Breast epithelium (tissue), 3 donors: ENCODE data around the gene KCTD16.

Source experiments
- POLR2A ChIP-seq: fragments of 450-650 bp; IDR thresholded peaks from one replicate; pipeline ENCODE4 v1.6.1; 2016; ENCODE audit warnings: antibody characterized with exemption, mild to moderate bottlenecking, moderate library complexity
- POLR2AphosphoS5 ChIP-seq, 3 donors: sonication (generic); formaldehyde crosslinking; IDR thresholded peaks; one replicate each; pipeline ENCODE4 v1.6.1; 2017; ENCODE audit warnings: antibody characterized with exemption in 3 of 3
- TF ChIP-seq, protein P1 (sequence below), 3 donors: fragments of 450-650 bp; IDR thresholded peaks; one replicate each; pipeline ENCODE4 v1.5.1; 2016 to 2017; ENCODE audit warnings: antibody characterized with exemption in 3 of 3, mild to moderate bottlenecking in 3 of 3, moderate library complexity in 3 of 3

DNA sequence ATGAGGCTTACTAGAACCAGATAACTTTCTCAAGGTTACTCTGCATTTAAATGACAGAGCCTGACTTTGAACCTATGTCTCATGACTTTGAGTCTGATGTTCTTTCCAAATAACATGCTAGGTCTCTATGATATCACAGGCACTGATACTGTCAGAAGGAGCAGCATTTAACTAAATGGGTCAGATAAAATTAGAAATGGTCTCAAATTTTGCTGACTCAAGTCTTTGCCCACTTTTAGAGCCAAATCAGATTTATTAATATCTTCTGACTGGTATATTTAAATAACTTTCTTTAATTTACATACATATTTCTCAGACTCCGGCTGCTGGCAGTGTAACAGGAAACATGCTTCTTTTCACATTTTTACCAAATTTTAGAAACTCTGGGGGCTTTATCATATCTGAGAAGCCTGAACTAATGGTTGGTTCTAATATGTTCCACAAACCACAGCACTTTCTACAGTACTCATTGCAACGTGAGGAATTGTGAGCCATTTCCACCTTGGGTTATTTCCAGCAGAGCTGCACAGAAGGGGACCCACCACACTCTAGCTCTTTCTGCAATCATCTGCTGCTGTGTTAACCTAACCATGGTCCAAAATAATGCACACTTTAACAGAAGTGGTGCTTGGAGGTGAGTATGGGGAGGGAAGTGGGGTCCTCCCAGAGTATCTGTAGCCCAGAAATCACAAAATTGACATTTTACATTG is 79.2 kb downstream of the KCTD16 start:
- no peak for TF ChIP-seq POLR2AphosphoS5 (IDR thresholded peaks at IDR 0.05)
- TF ChIP-seq, protein P1, sequence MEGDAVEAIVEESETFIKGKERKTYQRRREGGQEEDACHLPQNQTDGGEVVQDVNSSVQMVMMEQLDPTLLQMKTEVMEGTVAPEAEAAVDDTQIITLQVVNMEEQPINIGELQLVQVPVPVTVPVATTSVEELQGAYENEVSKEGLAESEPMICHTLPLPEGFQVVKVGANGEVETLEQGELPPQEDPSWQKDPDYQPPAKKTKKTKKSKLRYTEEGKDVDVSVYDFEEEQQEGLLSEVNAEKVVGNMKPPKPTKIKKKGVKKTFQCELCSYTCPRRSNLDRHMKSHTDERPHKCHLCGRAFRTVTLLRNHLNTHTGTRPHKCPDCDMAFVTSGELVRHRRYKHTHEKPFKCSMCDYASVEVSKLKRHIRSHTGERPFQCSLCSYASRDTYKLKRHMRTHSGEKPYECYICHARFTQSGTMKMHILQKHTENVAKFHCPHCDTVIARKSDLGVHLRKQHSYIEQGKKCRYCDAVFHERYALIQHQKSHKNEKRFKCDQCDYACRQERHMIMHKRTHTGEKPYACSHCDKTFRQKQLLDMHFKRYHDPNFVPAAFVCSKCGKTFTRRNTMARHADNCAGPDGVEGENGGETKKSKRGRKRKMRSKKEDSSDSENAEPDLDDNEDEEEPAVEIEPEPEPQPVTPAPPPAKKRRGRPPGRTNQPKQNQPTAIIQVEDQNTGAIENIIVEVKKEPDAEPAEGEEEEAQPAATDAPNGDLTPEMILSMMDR (IDR thresholded peaks at IDR 0.05), result no peak
- no peak for TF ChIP-seq POLR2A
